ENCODE results near the gene RAB34.

RAB34 gene

DNA sequence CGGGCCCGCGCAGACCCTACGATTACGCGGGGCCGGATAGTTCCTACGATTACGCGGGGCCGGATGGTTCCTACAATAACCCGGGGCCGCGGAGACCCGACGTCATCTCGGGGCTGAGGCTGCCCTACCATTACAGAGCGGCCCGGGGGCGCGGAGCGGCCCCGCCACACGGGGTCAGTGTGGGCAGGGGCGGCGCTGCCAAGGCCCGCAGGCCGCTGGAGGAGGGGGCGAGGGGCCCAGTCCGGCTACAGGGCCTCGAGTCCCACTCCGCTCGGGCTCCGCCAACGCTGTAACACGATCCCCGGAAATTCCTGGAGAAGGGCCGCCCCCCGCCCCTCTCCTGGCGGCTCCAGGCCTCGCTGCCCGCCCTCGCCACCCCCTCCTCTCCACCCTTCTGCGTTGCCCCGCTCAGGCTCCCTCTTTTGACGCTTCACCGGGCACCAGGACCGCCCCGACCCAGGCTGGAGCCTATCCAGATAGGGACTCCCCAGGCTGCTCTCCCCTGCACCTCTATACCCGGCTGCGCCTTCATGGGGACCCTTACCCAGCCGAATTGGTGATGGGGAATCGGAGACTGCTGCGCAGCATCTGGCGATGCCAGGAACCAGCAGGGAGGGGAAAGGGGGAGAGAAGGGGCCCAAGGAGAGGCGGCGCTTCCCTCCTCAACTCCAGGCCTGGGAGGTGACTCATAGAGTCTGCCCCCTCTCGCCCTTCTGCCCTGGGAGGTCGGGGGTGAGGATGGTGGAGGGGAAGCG, at the start of gene RAB34 (continued):
- TF ChIP-seq ZNF792 (tag by site-specific recombination; IDR thresholded peaks at IDR 0.05) (no peak), ZBTB1 (tag by site-specific recombination; IDR thresholded peaks at IDR 0.05) (0 out of 2 replicates have a peak, but pooled peaks have one; percentile 35), REPIN1 (tag by site-specific recombination; IDR thresholded peaks at IDR 0.05; ENCODE audit: low read depth) (no peak), ZNF133 (tag by site-specific recombination; IDR thresholded peaks at IDR 0.05) (no peak), ZNF280D (tag by site-specific recombination; IDR thresholded peaks at IDR 0.05) (no peak), ZNF211 (tag by site-specific recombination; IDR thresholded peaks at IDR 0.05; ENCODE audit: low read depth) (no peak), ZNF514 (tag by site-specific recombination; IDR thresholded peaks at IDR 0.05) (no peak), SP2 (tag by site-specific recombination; IDR thresholded peaks at IDR 0.05) (peak; percentile 66), ZNF311 (tag by site-specific recombination; IDR thresholded peaks at IDR 0.05; ENCODE audit: borderline replicate concordance) (no peak), ZBTB6 (tag by site-specific recombination; IDR thresholded peaks at IDR 0.05) (peak; percentile 88), ZEB2 (tag by site-specific recombination; IDR thresholded peaks at IDR 0.05) (peak; percentile 49), ZNF19 (tag by site-specific recombination; IDR thresholded peaks at IDR 0.05; ENCODE audit: low read depth) (no peak), ZNF24 (tag by site-specific recombination; IDR thresholded peaks at IDR 0.05) (peak; percentile 16; the same call in 1 of the 2 replicates), ZNF366 (tag by site-specific recombination; conservative IDR thresholded peaks at IDR 0.05) (peak; percentile 88), ZNF626 (tag by site-specific recombination; IDR thresholded peaks at IDR 0.05) (no peak), GLI2 (tag by site-specific recombination; IDR thresholded peaks at IDR 0.05; ENCODE audit: borderline replicate concordance, low read depth) (no peak), ZNF394 (tag by site-specific recombination; IDR thresholded peaks at IDR 0.05; ENCODE audit: borderline replicate concordance) (peak; percentile 21; the same call in 1 of the 2 replicates), WT1 (tag by site-specific recombination; IDR thresholded peaks at IDR 0.05) (peak; percentile 76; the same call in 1 of the 2 replicates), ZNF354C (tag by site-specific recombination; IDR thresholded peaks at IDR 0.05; ENCODE audit: borderline replicate concordance, low read depth) (no peak)
- TF ChIP-seq, protein P1, sequence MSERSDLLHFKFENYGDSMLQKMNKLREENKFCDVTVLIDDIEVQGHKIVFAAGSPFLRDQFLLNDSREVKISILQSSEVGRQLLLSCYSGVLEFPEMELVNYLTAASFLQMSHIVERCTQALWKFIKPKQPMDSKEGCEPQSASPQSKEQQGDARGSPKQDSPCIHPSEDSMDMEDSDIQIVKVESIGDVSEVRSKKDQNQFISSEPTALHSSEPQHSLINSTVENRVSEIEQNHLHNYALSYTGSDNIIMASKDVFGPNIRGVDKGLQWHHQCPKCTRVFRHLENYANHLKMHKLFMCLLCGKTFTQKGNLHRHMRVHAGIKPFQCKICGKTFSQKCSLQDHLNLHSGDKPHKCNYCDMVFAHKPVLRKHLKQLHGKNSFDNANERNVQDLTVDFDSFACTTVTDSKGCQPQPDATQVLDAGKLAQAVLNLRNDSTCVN (tag by site-specific recombination; optimal IDR thresholded peaks at IDR 0.05): peak; percentile 45
- TF ChIP-seq, protein P2, sequence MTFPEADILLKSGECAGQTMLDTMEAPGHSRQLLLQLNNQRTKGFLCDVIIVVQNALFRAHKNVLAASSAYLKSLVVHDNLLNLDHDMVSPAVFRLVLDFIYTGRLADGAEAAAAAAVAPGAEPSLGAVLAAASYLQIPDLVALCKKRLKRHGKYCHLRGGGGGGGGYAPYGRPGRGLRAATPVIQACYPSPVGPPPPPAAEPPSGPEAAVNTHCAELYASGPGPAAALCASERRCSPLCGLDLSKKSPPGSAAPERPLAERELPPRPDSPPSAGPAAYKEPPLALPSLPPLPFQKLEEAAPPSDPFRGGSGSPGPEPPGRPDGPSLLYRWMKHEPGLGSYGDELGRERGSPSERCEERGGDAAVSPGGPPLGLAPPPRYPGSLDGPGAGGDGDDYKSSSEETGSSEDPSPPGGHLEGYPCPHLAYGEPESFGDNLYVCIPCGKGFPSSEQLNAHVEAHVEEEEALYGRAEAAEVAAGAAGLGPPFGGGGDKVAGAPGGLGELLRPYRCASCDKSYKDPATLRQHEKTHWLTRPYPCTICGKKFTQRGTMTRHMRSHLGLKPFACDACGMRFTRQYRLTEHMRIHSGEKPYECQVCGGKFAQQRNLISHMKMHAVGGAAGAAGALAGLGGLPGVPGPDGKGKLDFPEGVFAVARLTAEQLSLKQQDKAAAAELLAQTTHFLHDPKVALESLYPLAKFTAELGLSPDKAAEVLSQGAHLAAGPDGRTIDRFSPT (tag by site-specific recombination; IDR thresholded peaks at IDR 0.05): peak; percentile 98
- TF ChIP-seq, protein P3, sequence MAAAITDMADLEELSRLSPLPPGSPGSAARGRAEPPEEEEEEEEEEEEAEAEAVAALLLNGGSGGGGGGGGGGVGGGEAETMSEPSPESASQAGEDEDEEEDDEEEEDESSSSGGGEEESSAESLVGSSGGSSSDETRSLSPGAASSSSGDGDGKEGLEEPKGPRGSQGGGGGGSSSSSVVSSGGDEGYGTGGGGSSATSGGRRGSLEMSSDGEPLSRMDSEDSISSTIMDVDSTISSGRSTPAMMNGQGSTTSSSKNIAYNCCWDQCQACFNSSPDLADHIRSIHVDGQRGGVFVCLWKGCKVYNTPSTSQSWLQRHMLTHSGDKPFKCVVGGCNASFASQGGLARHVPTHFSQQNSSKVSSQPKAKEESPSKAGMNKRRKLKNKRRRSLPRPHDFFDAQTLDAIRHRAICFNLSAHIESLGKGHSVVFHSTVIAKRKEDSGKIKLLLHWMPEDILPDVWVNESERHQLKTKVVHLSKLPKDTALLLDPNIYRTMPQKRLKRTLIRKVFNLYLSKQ (tag by site-specific recombination; IDR thresholded peaks at IDR 0.05; ENCODE audit: borderline replicate concordance): no peak
- TF ChIP-seq, protein P4, sequence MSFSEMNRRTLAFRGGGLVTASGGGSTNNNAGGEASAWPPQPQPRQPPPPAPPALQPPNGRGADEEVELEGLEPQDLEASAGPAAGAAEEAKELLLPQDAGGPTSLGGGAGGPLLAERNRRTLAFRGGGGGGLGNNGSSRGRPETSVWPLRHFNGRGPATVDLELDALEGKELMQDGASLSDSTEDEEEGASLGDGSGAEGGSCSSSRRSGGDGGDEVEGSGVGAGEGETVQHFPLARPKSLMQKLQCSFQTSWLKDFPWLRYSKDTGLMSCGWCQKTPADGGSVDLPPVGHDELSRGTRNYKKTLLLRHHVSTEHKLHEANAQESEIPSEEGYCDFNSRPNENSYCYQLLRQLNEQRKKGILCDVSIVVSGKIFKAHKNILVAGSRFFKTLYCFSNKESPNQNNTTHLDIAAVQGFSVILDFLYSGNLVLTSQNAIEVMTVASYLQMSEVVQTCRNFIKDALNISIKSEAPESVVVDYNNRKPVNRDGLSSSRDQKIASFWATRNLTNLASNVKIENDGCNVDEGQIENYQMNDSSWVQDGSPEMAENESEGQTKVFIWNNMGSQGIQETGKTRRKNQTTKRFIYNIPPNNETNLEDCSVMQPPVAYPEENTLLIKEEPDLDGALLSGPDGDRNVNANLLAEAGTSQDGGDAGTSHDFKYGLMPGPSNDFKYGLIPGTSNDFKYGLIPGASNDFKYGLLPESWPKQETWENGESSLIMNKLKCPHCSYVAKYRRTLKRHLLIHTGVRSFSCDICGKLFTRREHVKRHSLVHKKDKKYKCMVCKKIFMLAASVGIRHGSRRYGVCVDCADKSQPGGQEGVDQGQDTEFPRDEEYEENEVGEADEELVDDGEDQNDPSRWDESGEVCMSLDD (tag by site-specific recombination; IDR thresholded peaks at IDR 0.05): peak; percentile 83; the same call in 1 of the 2 replicates

Measured in HEK293 (cell line).